Activated naive CD4-positive, alpha-beta T cell treated with anti-CD3 and anti-CD28 coated beads, Interleukin-2, amount 10 ng/mL, durations not matched to agents 7 days and 5 days (primary cell): Measurements from ENCODE around the gene OR2K2.
"Not testable (repeated sequence)": the region's sequence is repeated elsewhere in the genome, so short reads cannot be mapped to it uniquely, and the experiment has no call there.

Source experiments
- CTCF ChIA-PET: fragments of 350-600 bp; sonication (Branson Sonifier 250); formaldehyde crosslinking; loops from one replicate; lab custom pipeline; 2021; ENCODE audit warnings: antibody characterized with exemption; lab: Charles Lee
- DNase-seq: peaks from one replicate; pipeline ENCODE4 v3.0.0-alpha.2; 2020
- H3K27ac Mint-ChIP-seq: one replicate; pipeline ENCODE4 v1.8.0; 2021; ENCODE audit warnings: mild to moderate bottlenecking, moderate library complexity, mixed read lengths
- H3K27me3 Mint-ChIP-seq: one replicate; pipeline ENCODE4 v1.8.0; 2021; ENCODE audit warnings: mild to moderate bottlenecking, mixed read lengths
- H3K36me3 Mint-ChIP-seq: one replicate; pipeline ENCODE4 v1.8.0; 2021; ENCODE audit warnings: mixed read lengths
- H3K4me1 Mint-ChIP-seq: one replicate; pipeline ENCODE4 v1.8.0; 2021; ENCODE audit warnings: mixed read lengths
- H3K4me3 Mint-ChIP-seq: one replicate; pipeline ENCODE4 v1.8.0; 2021; ENCODE audit warnings: mild to moderate bottlenecking, moderate library complexity, mixed read lengths
- H3K9me3 Mint-ChIP-seq: one replicate; pipeline ENCODE4 v1.8.0; 2021; ENCODE audit warnings: mixed read lengths

The OR2K2 gene

DNA sequence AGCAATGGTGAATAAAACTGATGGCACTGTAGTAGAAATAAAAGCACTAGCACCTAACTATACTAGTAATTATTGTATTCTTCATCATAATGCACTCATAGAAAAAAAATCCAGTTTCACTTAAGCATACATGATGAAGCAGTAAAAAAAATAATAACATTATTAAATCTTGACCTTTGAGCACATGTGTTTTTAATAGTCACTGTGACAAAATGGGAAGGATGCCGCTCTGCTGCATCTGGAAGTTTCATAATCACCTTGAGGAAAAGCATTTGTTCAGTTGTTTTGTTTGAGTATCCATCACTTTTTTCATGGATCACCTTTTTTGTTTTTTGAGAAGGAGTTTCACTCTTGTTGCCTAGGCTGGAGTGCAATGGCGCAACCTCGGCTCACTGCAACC lies 13.2 kb downstream of the OR2K2 start:
- Mint-ChIP-seq H3K36me3 (no peaks in the 10 kb centered on the region), H3K27ac (no peak overlapping the region), H3K27me3 (no peaks in the 10 kb centered on the region), H3K9me3 (peaks cover under 1% of the 10 kb centered on the region), H3K4me1 (no peaks in the 10 kb centered on the region), H3K4me3 (no peak overlapping the region)
- no peak for DNase-seq
- CTCF ChIA-PET: no interaction called here

GRCh38 chr9:111305914-111306313 lies 24.1 kb downstream of the OR2K2 start:
- Mint-ChIP-seq H3K4me3 (no peak overlapping the region), H3K27me3 (no peaks in the 10 kb centered on the region), H3K27ac (no peak overlapping the region), H3K36me3 (no peaks in the 10 kb centered on the region), H3K9me3 (no peaks in the 10 kb centered on the region), H3K4me1 (no peaks in the 10 kb centered on the region)
- CTCF ChIA-PET: no interaction called here
- no peak for DNase-seq

- H3K36me3 Mint-ChIP-seq, H3K27ac Mint-ChIP-seq, H3K4me1 Mint-ChIP-seq, H3K27me3 Mint-ChIP-seq, CTCF ChIA-PET, H3K4me3 Mint-ChIP-seq, DNase-seq, H3K9me3 Mint-ChIP-seq: not testable (repeated sequence)
These were observed 26.0 kb downstream of the OR2K2 start for GRCh38 chr9:111304000-111304399.

DNA sequence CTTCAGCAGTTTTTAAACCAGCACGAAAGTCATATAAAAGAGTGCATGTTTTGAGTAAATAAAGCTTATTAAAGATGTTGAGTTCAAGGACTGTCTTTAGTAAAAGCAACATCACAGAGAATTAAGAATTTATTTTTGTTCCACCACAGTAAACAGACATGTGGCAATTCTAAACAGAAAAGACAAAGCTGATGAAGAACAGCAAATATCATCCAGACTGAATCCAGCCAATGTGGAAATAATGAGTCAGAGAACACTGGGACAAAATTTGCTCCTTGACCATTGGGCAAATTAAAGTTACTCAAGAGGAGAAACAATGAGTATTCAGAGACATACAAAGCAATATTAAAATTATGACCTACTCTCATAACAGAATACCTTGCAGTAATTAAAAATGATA lies 28.8 kb downstream of the OR2K2 start:
- H3K4me3 Mint-ChIP-seq: no peak overlapping the region
- no peaks in the 10 kb centered on the region for H3K36me3 Mint-ChIP-seq
- no peak overlapping the region for H3K27ac Mint-ChIP-seq
- no peaks in the 10 kb centered on the region for H3K27me3 Mint-ChIP-seq
- no peaks in the 10 kb centered on the region for H3K9me3 Mint-ChIP-seq
- DNase-seq: no peak
- CTCF ChIA-PET: interaction anchor here (1.0 kb wide), 1 partner anchor 1116 kb away, joined by 3 read pairs; no protein-coding TSS in a partner anchor
- H3K4me1 Mint-ChIP-seq: no peaks in the 10 kb centered on the region

GRCh38 chr9:111300140-111300735 lies 29.8 kb downstream of the OR2K2 start:
- Mint-ChIP-seq H3K9me3 (no peaks in the 10 kb centered on the region), H3K36me3 (no peaks in the 10 kb centered on the region), H3K27ac (no peak overlapping the region), H3K27me3 (no peaks in the 10 kb centered on the region), H3K4me1 (no peaks in the 10 kb centered on the region), H3K4me3 (no peak overlapping the region)
- CTCF ChIA-PET: no interaction called here
- no peak for DNase-seq

DNA sequence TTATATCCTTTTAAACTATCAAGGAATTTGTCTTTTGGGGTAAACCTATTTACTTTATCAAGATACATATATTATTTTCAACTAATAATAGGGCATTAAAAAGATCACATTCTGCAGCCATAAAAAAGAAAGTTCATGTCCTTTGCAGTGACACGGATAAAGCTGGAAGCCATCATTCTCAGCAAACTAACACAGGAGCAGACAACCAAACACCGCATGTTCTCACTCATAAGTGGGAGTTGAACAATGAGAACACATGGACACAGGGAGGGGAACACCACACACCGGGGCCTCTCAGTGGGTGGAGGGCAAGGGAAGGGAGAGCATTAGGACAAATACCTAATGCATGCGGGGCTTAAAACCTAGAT lies 30.4 kb downstream of the OR2K2 start:
- H3K9me3 Mint-ChIP-seq, H3K27me3 Mint-ChIP-seq, H3K4me1 Mint-ChIP-seq, CTCF ChIA-PET, H3K36me3 Mint-ChIP-seq, DNase-seq, H3K4me3 Mint-ChIP-seq, H3K27ac Mint-ChIP-seq: not testable (repeated sequence)

- Mint-ChIP-seq H3K36me3 (no peaks in the 10 kb centered on the region), H3K4me1 (no peaks in the 10 kb centered on the region), H3K27ac (no peak overlapping the region), H3K4me3 (no peak overlapping the region), H3K27me3 (no peaks in the 10 kb centered on the region), H3K9me3 (no peaks in the 10 kb centered on the region)
- DNase-seq: no peak
- CTCF ChIA-PET: interaction anchor here (0.5 kb wide), 1 partner anchor 695 kb away, joined by 3 read pairs; no protein-coding TSS in a partner anchor
These were observed 31.1 kb downstream of the OR2K2 start for GRCh38 chr9:111298731-111299598.

DNA sequence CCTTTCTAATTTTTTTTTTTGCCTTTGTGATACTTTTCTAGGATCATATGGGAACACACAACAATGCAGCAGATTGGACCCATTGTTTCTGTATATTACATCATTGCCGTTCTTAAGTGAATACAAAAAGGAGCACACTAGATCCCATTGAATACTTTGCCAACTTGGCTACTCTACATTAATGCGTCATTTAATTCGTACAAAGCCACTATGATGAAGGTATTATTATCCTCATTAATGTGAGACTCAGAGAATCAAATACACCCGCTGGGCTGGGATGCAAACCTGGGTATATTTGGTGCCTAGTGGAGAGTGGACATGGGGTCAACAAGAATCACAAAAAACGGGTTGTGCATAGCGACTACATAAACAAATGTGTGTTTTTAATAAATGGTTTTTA lies 31.9 kb downstream of the OR2K2 start:
- no peak overlapping the region for H3K27ac Mint-ChIP-seq
- CTCF ChIA-PET: no interaction called here
- no peak for DNase-seq
- no peaks in the 10 kb centered on the region for H3K4me1 Mint-ChIP-seq
- H3K27me3 Mint-ChIP-seq: no peaks in the 10 kb centered on the region
- no peak overlapping the region for H3K4me3 Mint-ChIP-seq
- no peaks in the 10 kb centered on the region for H3K36me3 Mint-ChIP-seq
- H3K9me3 Mint-ChIP-seq: no peaks in the 10 kb centered on the region

- Mint-ChIP-seq H3K4me1 (no peaks in the 10 kb centered on the region), H3K36me3 (no peaks in the 10 kb centered on the region), H3K9me3 (no peaks in the 10 kb centered on the region), H3K4me3 (no peak overlapping the region), H3K27me3 (no peaks in the 10 kb centered on the region), H3K27ac (no peak overlapping the region)
- no peak for DNase-seq
- CTCF ChIA-PET: no interaction called here
These were observed 32.8 kb downstream of the OR2K2 start for GRCh38 chr9:111297066-111297824.

GRCh38 chr9:111294691-111295451 lies 35.2 kb downstream of the OR2K2 start:
- no peak overlapping the region for H3K27ac Mint-ChIP-seq
- no peaks in the 10 kb centered on the region for H3K36me3 Mint-ChIP-seq
- CTCF ChIA-PET: no interaction called here
- no peaks in the 10 kb centered on the region for H3K27me3 Mint-ChIP-seq
- H3K9me3 Mint-ChIP-seq: no peaks in the 10 kb centered on the region
- DNase-seq: no peak
- no peaks in the 10 kb centered on the region for H3K4me1 Mint-ChIP-seq
- H3K4me3 Mint-ChIP-seq: no peak overlapping the region

GRCh38 chr9:111287127-111287526 lies 42.9 kb downstream of the OR2K2 start:
- H3K4me1 Mint-ChIP-seq: no peaks in the 10 kb centered on the region
- no peak for DNase-seq
- H3K27me3 Mint-ChIP-seq: no peaks in the 10 kb centered on the region
- H3K9me3 Mint-ChIP-seq: no peaks in the 10 kb centered on the region
- no peak overlapping the region for H3K4me3 Mint-ChIP-seq
- H3K36me3 Mint-ChIP-seq: no peaks in the 10 kb centered on the region
- CTCF ChIA-PET: interaction anchor here (0.6 kb wide), 1 partner anchor 910 kb away, joined by 4 read pairs; no protein-coding TSS in a partner anchor
- H3K27ac Mint-ChIP-seq: no peak overlapping the region

DNA sequence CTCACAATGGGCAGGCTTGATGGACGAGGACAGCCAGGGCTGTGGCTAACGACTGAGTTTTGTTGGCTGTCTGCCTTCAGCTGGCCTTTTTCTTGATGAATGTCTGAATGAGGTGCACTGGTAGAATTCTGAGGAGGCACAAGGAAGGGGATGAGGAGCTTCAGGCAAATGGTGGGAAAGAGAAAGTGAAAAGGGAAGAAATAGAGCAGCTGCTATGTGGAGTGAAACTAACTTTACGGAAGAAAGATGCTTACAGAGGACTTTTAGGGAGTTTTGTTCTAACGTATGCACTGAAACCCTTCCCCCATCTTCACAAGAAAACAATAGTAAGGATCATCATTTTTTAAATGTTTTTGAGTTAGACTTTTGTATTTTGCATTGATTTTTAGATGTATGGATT lies 45.3 kb downstream of the OR2K2 start:
- H3K4me3 Mint-ChIP-seq: no peak overlapping the region
- H3K9me3 Mint-ChIP-seq: no peaks in the 10 kb centered on the region
- no peaks in the 10 kb centered on the region for H3K4me1 Mint-ChIP-seq
- no peaks in the 10 kb centered on the region for H3K27me3 Mint-ChIP-seq
- no peak overlapping the region for H3K27ac Mint-ChIP-seq
- CTCF ChIA-PET: no interaction called here
- DNase-seq: no peak
- no peaks in the 10 kb centered on the region for H3K36me3 Mint-ChIP-seq

DNA sequence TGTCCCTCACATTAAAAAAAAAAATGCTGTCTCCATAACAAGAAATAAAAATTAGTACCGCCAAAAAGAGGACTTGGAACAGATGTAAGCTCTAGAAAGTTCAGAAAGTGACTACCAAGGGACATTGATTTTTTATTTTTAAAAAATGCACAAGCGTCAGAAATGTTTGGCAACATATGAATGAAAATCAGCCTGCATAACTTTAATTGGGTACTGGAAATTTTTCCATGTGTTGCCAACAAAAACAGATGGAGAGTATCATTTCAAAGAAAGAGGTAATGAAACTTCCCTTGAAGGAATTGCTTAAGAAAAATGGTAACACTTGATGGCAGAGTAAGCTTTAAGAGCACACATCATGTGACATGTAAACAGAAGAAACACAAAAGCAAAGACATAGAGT lies 47.2 kb downstream of the OR2K2 start:
- no peaks in the 10 kb centered on the region for H3K36me3 Mint-ChIP-seq
- H3K27ac Mint-ChIP-seq: no peak overlapping the region
- CTCF ChIA-PET: interaction anchor here (0.6 kb wide), 1 partner anchor 121 kb away, joined by 3 read pairs; no protein-coding TSS in a partner anchor
- H3K4me1 Mint-ChIP-seq: no peaks in the 10 kb centered on the region
- H3K27me3 Mint-ChIP-seq: no peaks in the 10 kb centered on the region
- no peaks in the 10 kb centered on the region for H3K9me3 Mint-ChIP-seq
- no peak overlapping the region for H3K4me3 Mint-ChIP-seq
- no peak for DNase-seq

DNA sequence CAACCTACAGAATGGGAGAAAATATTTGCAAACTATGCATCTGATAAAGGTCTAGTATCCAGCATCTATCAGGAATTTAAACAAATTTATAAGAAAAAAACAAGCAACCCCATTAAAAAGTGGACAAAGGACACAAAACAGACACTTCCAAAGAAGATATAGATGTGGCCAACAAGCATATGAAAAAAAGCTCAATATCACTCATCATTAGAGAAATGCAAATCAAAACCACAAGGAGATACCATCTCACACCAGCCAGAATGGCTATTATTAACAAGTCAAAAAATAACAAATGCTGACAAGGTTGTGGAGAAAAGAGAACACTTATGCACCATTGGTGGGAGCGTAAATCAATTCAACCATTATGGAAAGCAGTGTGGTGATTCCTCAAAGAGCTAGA lies 49.2 kb downstream of the OR2K2 start:
- H3K4me1 Mint-ChIP-seq, H3K4me3 Mint-ChIP-seq, DNase-seq, H3K27ac Mint-ChIP-seq, CTCF ChIA-PET, H3K9me3 Mint-ChIP-seq, H3K36me3 Mint-ChIP-seq, H3K27me3 Mint-ChIP-seq: not testable (repeated sequence)
